ENCODE data around the gene MICAL1.

MICAL1 gene

DNA sequence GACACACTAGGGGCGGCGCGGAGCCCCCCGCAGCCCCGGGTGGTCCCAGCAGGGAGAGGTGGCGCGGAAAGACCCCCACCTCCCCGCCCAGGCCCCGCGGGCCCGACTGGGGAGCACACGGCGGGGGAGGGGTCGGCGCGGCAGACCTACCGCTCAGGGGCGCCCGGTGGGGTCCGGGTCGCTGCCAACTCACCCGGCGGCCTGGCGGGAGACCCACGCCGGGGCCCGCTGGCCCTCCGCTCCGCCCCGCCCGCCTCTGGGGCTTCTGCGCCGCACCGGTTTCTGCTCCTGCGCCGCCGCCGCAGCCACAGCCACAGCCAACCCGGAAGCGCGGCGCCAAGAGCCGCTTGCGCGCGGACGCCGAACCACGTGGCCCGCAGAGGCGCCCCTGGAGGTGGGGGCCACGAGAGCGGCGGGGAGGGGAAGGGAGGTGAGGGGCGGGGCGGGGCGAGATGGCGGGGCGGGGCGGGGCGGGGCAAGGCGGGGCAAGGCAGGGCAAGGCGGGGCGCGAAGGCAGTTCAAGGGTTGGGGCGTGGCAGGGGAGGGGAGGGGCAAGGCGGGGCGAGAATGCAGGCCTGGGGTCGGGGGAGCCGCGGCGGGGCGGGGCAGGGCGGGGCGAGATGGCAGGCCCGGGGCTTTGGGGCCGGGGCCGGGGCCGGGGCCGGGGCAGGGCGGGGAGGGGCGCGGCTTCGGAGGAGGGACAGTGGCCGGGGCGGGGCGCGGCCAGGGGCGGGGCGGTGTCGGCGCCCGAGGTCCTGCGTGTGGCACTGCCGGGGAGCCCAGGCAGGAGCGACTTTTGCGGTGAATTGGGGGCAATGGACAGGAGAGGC is 27.5 kb upstream of the MICAL1 start, which contains the start of gene ZBTB24 (continued):
- TF ChIP-seq, protein P1, sequence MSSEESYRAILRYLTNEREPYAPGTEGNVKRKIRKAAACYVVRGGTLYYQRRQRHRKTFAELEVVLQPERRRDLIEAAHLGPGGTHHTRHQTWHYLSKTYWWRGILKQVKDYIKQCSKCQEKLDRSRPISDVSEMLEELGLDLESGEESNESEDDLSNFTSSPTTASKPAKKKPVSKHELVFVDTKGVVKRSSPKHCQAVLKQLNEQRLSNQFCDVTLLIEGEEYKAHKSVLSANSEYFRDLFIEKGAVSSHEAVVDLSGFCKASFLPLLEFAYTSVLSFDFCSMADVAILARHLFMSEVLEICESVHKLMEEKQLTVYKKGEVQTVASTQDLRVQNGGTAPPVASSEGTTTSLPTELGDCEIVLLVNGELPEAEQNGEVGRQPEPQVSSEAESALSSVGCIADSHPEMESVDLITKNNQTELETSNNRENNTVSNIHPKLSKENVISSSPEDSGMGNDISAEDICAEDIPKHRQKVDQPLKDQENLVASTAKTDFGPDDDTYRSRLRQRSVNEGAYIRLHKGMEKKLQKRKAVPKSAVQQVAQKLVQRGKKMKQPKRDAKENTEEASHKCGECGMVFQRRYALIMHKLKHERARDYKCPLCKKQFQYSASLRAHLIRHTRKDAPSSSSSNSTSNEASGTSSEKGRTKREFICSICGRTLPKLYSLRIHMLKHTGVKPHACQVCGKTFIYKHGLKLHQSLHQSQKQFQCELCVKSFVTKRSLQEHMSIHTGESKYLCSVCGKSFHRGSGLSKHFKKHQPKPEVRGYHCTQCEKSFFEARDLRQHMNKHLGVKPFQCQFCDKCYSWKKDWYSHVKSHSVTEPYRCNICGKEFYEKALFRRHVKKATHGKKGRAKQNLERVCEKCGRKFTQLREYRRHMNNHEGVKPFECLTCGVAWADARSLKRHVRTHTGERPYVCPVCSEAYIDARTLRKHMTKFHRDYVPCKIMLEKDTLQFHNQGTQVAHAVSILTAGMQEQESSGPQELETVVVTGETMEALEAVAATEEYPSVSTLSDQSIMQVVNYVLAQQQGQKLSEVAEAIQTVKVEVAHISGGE (tag by site-specific recombination; conservative IDR thresholded peaks at IDR 0.05; ENCODE audit: low read depth): no peak
- TF ChIP-seq, protein P2, sequence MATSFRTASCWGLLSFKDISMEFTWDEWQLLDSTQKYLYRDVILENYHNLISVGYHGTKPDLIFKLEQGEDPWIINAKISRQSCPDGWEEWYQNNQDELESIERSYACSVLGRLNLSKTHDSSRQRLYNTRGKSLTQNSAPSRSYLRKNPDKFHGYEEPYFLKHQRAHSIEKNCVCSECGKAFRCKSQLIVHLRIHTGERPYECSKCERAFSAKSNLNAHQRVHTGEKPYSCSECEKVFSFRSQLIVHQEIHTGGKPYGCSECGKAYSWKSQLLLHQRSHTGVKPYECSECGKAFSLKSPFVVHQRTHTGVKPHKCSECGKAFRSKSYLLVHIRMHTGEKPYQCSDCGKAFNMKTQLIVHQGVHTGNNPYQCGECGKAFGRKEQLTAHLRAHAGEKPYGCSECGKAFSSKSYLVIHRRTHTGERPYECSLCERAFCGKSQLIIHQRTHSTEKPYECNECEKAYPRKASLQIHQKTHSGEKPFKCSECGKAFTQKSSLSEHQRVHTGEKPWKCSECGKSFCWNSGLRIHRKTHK (tag by site-specific recombination; IDR thresholded peaks at IDR 0.05): no peak
- peak; percentile 93 for TF ChIP-seq ZIC2 (tag by site-specific recombination; IDR thresholded peaks at IDR 0.05)
- TF ChIP-seq KLF16 (tag by site-specific recombination; IDR thresholded peaks at IDR 0.05): no peak
- TF ChIP-seq ZNF473 (tag by site-specific recombination; IDR thresholded peaks at IDR 0.05): no peak
- no peak for TF ChIP-seq ZNF670 (tag by site-specific recombination; IDR thresholded peaks at IDR 0.05; ENCODE audit: low read depth)
- TF ChIP-seq, protein P3, sequence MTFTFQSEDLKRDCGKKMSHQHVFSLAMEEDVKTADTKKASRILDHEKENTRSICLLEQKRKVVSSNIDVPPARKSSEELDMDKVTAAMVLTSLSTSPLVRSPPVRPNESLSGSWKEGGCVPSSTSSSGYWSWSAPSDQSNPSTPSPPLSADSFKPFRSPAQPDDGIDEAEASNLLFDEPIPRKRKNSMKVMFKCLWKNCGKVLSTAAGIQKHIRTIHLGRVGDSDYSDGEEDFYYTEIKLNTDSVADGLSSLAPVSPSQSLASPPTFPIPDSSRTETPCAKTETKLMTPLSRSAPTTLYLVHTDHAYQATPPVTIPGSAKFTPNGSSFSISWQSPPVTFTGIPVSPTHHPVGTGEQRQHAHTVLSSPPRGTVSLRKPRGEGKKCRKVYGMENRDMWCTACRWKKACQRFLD (tag by site-specific recombination; IDR thresholded peaks at IDR 0.05): no peak
- TF ChIP-seq ZNF777 (tag by site-specific recombination; IDR thresholded peaks at IDR 0.05; ENCODE audit: borderline replicate concordance): no peak
- no peak for TF ChIP-seq ZNF155 (tag by site-specific recombination; IDR thresholded peaks at IDR 0.05)
- TF ChIP-seq ZNF768 (tag by site-specific recombination; IDR thresholded peaks at IDR 0.05): no peak
- TF ChIP-seq TRIM28 (IDR thresholded peaks at IDR 0.05; ENCODE audit: borderline replicate concordance, low read length): no peak
- no peak for TF ChIP-seq ZNF366 (tag by site-specific recombination; conservative IDR thresholded peaks at IDR 0.05)
- TF ChIP-seq, protein P4, sequence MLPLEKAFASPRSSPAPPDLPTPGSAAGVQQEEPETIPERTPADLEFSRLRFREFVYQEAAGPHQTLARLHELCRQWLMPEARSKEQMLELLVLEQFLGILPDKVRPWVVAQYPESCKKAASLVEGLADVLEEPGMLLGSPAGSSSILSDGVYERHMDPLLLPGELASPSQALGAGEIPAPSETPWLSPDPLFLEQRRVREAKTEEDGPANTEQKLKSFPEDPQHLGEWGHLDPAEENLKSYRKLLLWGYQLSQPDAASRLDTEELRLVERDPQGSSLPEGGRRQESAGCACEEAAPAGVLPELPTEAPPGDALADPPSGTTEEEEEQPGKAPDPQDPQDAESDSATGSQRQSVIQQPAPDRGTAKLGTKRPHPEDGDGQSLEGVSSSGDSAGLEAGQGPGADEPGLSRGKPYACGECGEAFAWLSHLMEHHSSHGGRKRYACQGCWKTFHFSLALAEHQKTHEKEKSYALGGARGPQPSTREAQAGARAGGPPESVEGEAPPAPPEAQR (tag by site-specific recombination; IDR thresholded peaks at IDR 0.05): no peak
- no peak for TF ChIP-seq ZNF416 (tag by site-specific recombination; IDR thresholded peaks at IDR 0.05)
- no peak for TF ChIP-seq ZNF501 (tag by site-specific recombination; IDR thresholded peaks at IDR 0.05)
- peak; percentile 14; the same call in 1 of the 2 replicates for TF ChIP-seq ZBTB8A (tag by site-specific recombination; IDR thresholded peaks at IDR 0.05)
- TF ChIP-seq ZNF223 (tag by site-specific recombination; IDR thresholded peaks at IDR 0.05): no peak

DNA sequence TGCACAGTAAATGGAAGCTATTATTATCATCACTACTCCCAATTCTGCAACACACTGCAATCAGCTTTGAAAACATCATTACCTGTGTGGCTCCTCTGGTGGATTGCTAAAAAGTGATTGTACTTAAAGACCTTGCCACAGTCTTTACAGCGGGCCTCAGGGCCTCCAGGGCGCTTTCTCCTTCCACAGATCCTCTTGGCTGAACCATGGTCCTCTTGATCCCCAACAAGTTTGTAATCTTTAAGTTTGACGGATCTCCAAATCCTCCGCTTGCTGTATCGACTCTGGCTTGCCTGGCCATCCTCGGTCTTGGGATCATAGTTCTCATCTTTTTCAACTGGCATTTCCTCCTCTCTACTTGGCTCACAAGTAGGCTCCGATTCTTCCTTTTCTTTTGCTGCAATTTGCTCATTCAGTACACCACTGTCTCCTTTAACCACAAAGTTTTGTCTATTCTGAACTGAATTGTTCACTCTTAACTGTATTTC is 25.5 kb upstream of the MICAL1 start:
- Histone ChIP-seq H3K36me3 (ENCODE audit: control insufficient read depth in 2 of 2, insufficient read depth in 1 of 2, low read length in 2 of 2) (peaks cover 0 to 52% of the 10 kb centered on the region in 2 experiments; a peak in 2 of 3 replicates), H3K4me1 (ENCODE audit: control insufficient read depth, insufficient read depth, low read length) (0 out of 2 replicates have a peak, but pooled peaks cover 3% of the 10 kb centered on the region), H3K9me3 (ENCODE audit: control insufficient read depth, insufficient read depth, low read depth, low read length) (no peaks in the 10 kb centered on the region), H3K27ac (ENCODE audit: extremely low read depth, low read depth, low read length) (no peak overlapping the region), H3K4me3 (ENCODE audit: low read depth, low read length) (no peak overlapping the region)
- CTCF ChIA-PET: interaction anchor here (0.6 to 0.9 kb wide), 4 partner anchors 31 to 110 kb away, joined by 3 to 6 read pairs (median 3); no protein-coding TSS in a partner anchor
- POLR2A ChIA-PET: interaction anchor here (0.8 to 2.3 kb wide), 4 partner anchors 12 to 32 kb away, joined by 3 to 4 read pairs (median 3); no protein-coding TSS in a partner anchor
- TF ChIP-seq YY1 (tag by site-specific recombination; IDR thresholded peaks at IDR 0.05) (no peak), SP7 (tag by site-specific recombination; IDR thresholded peaks at IDR 0.05) (no peak), ZNF10 (tag by site-specific recombination; IDR thresholded peaks at IDR 0.05) (no peak), ZNF792 (tag by site-specific recombination; IDR thresholded peaks at IDR 0.05) (no peak), TRIM28 (IDR thresholded peaks at IDR 0.05; ENCODE audit: borderline replicate concordance, low read length) (no peak), ZNF223 (tag by site-specific recombination; IDR thresholded peaks at IDR 0.05) (no peak), ZNF324 (tag by site-specific recombination; IDR thresholded peaks at IDR 0.05) (no peak), ZNF112 (tag by site-specific recombination; IDR thresholded peaks at IDR 0.05) (no peak)
- TF ChIP-seq, protein P5, sequence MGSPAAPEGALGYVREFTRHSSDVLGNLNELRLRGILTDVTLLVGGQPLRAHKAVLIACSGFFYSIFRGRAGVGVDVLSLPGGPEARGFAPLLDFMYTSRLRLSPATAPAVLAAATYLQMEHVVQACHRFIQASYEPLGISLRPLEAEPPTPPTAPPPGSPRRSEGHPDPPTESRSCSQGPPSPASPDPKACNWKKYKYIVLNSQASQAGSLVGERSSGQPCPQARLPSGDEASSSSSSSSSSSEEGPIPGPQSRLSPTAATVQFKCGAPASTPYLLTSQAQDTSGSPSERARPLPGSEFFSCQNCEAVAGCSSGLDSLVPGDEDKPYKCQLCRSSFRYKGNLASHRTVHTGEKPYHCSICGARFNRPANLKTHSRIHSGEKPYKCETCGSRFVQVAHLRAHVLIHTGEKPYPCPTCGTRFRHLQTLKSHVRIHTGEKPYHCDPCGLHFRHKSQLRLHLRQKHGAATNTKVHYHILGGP (tag by site-specific recombination; IDR thresholded peaks at IDR 0.05): no peak
- TF ChIP-seq, protein P6, sequence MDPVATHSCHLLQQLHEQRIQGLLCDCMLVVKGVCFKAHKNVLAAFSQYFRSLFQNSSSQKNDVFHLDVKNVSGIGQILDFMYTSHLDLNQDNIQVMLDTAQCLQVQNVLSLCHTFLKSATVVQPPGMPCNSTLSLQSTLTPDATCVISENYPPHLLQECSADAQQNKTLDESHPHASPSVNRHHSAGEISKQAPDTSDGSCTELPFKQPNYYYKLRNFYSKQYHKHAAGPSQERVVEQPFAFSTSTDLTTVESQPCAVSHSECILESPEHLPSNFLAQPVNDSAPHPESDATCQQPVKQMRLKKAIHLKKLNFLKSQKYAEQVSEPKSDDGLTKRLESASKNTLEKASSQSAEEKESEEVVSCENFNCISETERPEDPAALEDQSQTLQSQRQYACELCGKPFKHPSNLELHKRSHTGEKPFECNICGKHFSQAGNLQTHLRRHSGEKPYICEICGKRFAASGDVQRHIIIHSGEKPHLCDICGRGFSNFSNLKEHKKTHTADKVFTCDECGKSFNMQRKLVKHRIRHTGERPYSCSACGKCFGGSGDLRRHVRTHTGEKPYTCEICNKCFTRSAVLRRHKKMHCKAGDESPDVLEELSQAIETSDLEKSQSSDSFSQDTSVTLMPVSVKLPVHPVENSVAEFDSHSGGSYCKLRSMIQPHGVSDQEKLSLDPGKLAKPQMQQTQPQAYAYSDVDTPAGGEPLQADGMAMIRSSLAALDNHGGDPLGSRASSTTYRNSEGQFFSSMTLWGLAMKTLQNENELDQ (tag by site-specific recombination; IDR thresholded peaks at IDR 0.05; ENCODE audit: low read depth): no peak
